HG02938 (cell line): Measurements from ENCODE around the gene ANGEL1.

Experiments used
- ATAC-seq: cut with Tn5 transposase; IDR thresholded peaks from one replicate; pipeline ENCODE4 v1.9.1; 2021; ENCODE audit warnings: mild to moderate bottlenecking, moderate library complexity; ENCODE audit not compliant: unreplicated experiment

Gene ANGEL1

DNA sequence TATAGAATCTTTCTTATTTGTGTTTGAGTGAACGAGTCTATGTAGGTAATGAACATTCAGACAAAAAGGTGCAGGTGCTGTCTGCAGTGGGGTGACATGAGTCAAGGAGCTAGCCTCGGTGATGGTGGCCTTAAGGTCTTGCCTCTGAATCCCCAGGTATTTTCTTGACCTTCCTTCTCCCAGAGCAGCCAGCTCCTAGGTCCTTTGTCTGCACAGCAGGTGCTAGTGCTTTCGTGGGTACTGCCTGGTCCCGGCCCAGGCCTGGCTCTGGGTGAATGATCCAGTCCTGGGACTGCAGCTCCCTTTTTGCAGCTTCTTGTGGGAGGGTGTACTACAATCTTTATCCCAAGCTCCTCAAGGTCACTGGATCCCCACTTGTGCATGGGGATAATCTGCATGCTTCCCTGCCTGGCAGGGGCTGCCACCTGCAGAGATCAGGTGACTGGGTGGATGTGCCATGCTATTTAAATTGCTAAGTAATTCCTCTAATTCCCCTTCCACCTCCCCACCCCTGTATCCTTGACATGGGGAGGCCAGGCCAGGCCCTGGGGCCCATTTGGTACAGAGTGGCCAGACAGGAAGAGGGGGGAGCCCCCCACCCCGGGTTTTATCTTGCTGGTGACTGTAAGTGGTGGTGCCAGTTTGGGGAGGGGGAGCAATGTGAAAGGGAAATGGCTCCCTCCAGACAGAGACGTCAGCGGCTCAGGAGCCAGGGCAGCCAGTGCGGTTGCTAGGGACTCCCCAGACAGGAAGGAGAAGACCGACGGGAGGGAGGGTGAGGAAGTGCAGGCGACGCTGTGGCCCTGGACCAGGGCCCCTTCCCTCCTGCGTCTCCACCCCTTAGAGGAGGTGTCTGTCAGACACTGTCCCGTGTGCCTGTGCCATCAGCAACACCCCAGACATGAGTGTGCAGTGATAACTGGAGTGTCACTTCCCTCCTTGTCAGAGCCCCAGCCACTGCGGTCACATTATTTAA is 44.7 kb downstream of the ANGEL1 start:
- peak; percentile 61 for ATAC-seq

GRCh38 chr14:76765461-76765931 is 47.2 kb downstream of the ANGEL1 start:
- no peak for ATAC-seq

GRCh38 chr14:76763096-76764041 is 49.3 kb downstream of the ANGEL1 start:
- ATAC-seq: no peak

- ATAC-seq: no peak
Observed at GRCh38 chr14:76762411-76763095, 50.1 kb downstream of the ANGEL1 start.

GRCh38 chr14:76761960-76762410 is 50.7 kb downstream of the ANGEL1 start:
- ATAC-seq: no peak

GRCh38 chr14:76761136-76761959 is 51.3 kb downstream of the ANGEL1 start, which contains the start of gene VASH1:
Gene VASH1, plus strand, starts transcription at chr14:76761468. Its CDS starts 1,354 bp downstream, at chr14:76762822.
- ATAC-seq: peak; percentile 77

- no peak for ATAC-seq
Observed at GRCh38 chr14:76760331-76761135, 52.1 kb downstream of the ANGEL1 start.

DNA sequence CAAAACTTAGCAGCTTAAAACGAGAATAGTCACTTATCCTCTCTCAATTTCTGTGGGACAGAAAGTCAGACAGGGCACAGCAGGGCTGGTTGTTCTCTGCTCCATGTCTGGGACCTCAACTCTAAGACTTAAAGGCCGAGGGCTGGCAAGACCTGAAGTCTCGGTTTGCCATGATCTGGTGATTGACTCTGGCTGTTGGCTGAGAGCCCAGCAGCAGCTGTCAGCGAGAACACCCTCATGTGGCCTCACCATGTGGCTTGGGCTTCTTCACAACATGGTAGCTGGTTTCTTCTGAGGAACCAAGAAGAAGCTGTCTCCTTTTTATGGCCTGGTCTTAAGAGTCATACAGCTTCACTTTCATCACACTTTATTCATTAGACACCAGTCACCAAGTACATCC is 53.1 kb downstream of the ANGEL1 start:
- no peak for ATAC-seq

DNA sequence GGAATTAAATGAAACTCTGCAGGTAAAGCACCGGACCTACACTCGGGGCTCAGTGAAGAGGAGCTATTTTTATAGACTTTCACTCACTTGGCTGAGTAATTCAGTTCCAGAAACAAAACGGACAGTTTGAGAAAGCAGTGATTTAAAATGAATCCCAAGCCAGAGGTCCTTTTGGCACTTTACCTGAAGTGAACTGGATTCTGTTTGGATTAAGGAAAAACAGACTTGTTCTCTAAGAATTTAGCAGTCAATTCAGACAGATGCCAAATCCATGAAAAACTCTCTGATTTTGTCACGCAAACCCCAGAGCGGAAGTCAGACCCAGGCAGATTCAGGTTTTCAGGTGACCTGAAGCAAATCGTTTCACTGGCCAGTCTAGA is 56.3 kb downstream of the ANGEL1 start:
- ATAC-seq: no peak

DNA sequence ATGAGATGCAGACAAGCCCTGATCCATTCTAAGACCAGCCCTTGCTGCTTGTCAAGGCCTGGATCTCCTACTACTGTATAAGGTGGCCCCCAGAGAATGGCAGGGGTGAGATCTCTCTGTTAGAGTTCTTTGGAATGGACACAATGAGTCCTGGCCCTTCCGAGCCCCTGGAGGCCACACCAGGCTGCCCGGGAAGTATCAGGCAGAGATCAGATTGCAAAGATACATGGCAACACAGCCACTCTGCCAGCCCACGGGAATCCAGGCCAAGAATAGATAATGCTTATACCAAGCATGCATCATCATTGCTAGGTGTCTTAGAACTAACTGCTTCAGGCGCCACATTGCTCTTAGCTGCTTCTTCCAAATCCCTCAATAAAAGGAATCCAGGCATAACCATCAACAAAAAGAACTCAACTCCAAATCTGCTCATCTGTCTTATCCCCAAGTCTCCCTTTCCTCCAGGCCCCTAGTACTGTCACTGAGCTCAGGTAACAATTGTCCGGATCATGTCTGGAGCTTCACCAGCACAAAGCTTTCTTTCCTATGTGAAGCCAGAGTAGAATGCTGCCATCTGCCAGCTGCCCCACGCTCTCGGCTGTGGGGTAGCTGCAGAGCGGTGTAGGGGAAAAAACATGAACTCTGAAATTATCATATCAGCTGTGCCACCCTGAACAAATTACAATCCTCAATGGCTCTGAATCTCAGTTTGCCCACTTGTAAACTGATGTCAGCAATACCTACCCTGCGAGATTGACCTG is 56.9 kb downstream of the ANGEL1 start:
- ATAC-seq: no peak

DNA sequence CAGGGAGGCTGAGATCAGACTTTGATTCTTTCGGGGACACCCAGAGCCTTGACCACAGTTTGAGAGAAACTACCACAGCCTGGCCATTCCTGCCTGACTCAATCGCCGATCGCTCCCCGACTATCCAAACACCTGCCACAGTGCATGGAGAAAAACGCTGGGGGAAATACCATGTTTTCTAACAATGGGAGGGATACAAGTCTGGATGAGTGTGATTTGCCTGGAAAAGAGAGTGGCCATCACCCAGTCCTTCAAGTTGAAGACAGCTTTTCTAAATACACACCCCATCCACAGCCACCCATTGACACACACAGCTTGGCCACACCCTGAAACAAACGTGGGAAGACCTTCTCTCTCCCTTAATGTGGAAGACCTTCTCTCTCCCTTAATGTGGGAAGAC is 58.1 kb downstream of the ANGEL1 start:
- ATAC-seq: no peak

GRCh38 chr14:76753541-76754198 is 59.0 kb downstream of the ANGEL1 start:
- no peak for ATAC-seq

GRCh38 chr14:76752744-76753143 is 59.9 kb downstream of the ANGEL1 start:
- no peak for ATAC-seq

GRCh38 chr14:76742966-76743365 is 69.7 kb downstream of the ANGEL1 start:
- ATAC-seq: no peak

DNA sequence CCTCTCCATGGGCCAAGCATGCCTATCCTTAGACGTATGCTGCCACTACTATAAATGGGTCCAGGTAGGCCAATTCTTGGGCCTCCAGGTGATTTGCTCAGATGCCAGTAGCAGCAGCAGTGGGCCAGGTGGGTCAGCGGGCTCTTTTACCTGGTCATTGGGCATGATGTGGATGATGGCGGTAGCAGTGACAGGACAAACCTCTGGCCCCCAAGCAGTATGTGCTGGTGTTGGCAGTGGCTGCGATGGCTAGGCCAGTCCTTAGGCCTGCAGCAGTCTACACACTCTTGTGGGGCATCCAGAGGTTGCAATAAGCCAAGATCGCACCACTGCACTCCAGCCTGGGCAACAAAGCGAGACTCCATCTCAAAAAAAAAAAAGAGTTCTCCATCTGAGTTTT is 70.5 kb downstream of the ANGEL1 start:
- no peak for ATAC-seq

- ATAC-seq: no peak
Observed at GRCh38 chr14:76741074-76741473, 71.6 kb downstream of the ANGEL1 start.
